Smooth muscle cell (in vitro differentiated cells): ENCODE data around the gene FAT3. TPM values are rescaled to one million over a fixed set of nuclear protein-coding genes. Genes with fewer than 3 reads are reported as not detected.

Source experiments
- DNase-seq: peaks from one replicate; lab custom pipeline; 2025; ENCODE audit not compliant: unreplicated experiment; lab: John Stamatoyannopoulos, UW
- H2AFZ ChIP-seq: fragments of 200-600 bp; sonication (generic); 2 replicates; pipeline ENCODE4 v1.6.0; 2016; ENCODE audit warnings: antibody characterized with exemption, low read depth, mild to moderate bottlenecking
- H3F3A ChIP-seq: fragments of 200-600 bp; sonication (generic); 2 replicates; pipeline ENCODE4 v1.6.0; 2017; ENCODE audit warnings: antibody characterized with exemption, low read depth
- H3K27ac ChIP-seq: fragments of 200-600 bp; sonication (generic); 2 replicates; pipeline ENCODE4 v1.5.1; 2016; ENCODE audit warnings: low read depth, mild to moderate bottlenecking
- H3K27me3 ChIP-seq: fragments of 200-600 bp; sonication (generic); 2 replicates; pipeline ENCODE4 v1.6.1; 2016; ENCODE audit warnings: low read depth, mild to moderate bottlenecking
- H3K36me3 ChIP-seq: fragments of 200-600 bp; sonication (generic); 2 replicates; pipeline ENCODE4 v1.5.1; 2016; ENCODE audit warnings: low read depth
- H3K4me1 ChIP-seq: fragments of 200-600 bp; sonication (generic); 2 replicates; pipeline ENCODE4 v1.5.1; 2016; ENCODE audit warnings: low read depth
- H3K4me2 ChIP-seq: fragments of 200-600 bp; sonication (generic); 2 replicates; pipeline ENCODE4 v1.6.0; 2016; ENCODE audit warnings: mild to moderate bottlenecking
- H3K4me3 ChIP-seq: fragments of 200-600 bp; sonication (generic); 2 replicates; pipeline ENCODE4 v1.5.1; 2016; ENCODE audit warnings: mild to moderate bottlenecking
- H3K79me2 ChIP-seq: fragments of 200-600 bp; sonication (generic); 2 replicates; pipeline ENCODE4 v1.6.0; 2016; ENCODE audit warnings: low read depth, mild to moderate bottlenecking
- H3K9ac ChIP-seq: fragments of 200-600 bp; sonication (generic); 2 replicates; pipeline ENCODE4 v1.6.0; 2016; ENCODE audit warnings: low read depth
- H3K9me3 ChIP-seq: fragments of 200-600 bp; sonication (generic); replicated peaks from 2 replicates; pipeline ENCODE4 v1.5.1; 2016; ENCODE audit warnings: low read depth
- H4K20me1 ChIP-seq: fragments of 200-600 bp; sonication (generic); 2 replicates; pipeline ENCODE4 v1.6.0; 2016; ENCODE audit warnings: low read depth
- WGBS: methylation state at CpG from one replicate; pipeline ENCODE4 v1.1.7; 2016; ENCODE audit warnings: low lambda C conversion rate; 5-methylcytosine and 5-hydroxymethylcytosine counted together
- polyA plus RNA-seq: library from polyadenylated mRNA; unstranded; fragments of >200 nt; fragmentation: Nextera tagmentation; extraction: Ambion mirVana; gene quantifications from 2 replicates; pipeline ENCODE4 v1.2.1, GENCODE V29; 2016
- total RNA-seq: library from RNA; depleted of rRNA; stranded (reverse); fragments of >200 nt; gene quantifications from 2 replicates; pipeline ENCODE4 v1.2.3, GENCODE V29; 2014
- TF ChIP-seq, protein P1 (sequence below): fragments of 200-600 bp; sonication (generic); IDR thresholded peaks from 2 replicates; pipeline ENCODE4 v1.5.1; 2017; ENCODE audit warnings: borderline replicate concordance, mild to moderate bottlenecking, antibody characterized with exemption; ENCODE audit not compliant: insufficient read depth, poor library complexity, severe bottlenecking

Gene FAT3
- total and polyA plus RNA-seq, 2 experiments from 2014 or later, result 0.03 to 2.5 TPM

DNA sequence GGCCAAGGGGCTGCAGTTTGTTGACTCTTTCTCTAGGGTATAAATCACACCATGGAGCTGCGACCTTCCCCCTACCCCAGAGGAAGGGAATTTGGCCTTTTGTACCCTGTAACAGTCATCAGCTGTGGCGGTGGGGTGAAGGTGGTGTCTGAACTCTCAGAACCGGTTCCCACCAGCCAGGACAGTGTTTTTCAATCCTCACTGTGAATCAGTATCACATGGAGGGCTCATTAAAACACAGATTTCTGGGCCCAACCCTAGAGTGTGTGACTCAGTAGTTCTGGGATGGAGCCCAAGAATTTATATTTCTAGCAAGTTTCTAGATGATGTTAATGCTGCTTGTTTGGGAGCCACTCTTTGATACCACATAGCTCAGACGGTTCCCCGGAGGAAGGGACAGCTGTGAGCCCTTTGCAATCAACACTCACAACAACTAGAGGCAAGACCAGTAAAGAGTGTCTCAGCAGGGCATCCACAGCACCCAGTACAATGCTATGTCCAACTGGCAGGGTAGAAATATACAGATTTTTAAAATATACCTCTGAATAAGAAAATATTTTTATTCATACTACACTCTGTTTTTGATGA, 43.9 kb upstream of the FAT3 start:
- no peak overlapping the region for H3K9ac ChIP-seq
- TF ChIP-seq, protein P1, sequence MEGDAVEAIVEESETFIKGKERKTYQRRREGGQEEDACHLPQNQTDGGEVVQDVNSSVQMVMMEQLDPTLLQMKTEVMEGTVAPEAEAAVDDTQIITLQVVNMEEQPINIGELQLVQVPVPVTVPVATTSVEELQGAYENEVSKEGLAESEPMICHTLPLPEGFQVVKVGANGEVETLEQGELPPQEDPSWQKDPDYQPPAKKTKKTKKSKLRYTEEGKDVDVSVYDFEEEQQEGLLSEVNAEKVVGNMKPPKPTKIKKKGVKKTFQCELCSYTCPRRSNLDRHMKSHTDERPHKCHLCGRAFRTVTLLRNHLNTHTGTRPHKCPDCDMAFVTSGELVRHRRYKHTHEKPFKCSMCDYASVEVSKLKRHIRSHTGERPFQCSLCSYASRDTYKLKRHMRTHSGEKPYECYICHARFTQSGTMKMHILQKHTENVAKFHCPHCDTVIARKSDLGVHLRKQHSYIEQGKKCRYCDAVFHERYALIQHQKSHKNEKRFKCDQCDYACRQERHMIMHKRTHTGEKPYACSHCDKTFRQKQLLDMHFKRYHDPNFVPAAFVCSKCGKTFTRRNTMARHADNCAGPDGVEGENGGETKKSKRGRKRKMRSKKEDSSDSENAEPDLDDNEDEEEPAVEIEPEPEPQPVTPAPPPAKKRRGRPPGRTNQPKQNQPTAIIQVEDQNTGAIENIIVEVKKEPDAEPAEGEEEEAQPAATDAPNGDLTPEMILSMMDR, result no peak
- H3K4me1 ChIP-seq, result no peaks in the 10 kb centered on the region
- H3K4me2 ChIP-seq, result no peak overlapping the region
- no peak for DNase-seq
- no peak overlapping the region for H3K27ac ChIP-seq
- no peaks in the 10 kb centered on the region for H3K79me2 ChIP-seq
- H4K20me1 ChIP-seq, result no peaks in the 10 kb centered on the region
- no peaks in the 10 kb centered on the region for H3K27me3 ChIP-seq
- H3K4me3 ChIP-seq, result no peak overlapping the region
- H3K9me3 ChIP-seq, result no peaks in the 10 kb centered on the region
- no peaks in the 10 kb centered on the region for H3F3A ChIP-seq
- WGBS, result 79% methylated on average over 5 of the region's 5 CpGs
- no peak overlapping the region for H2AFZ ChIP-seq
- no peaks in the 10 kb centered on the region for H3K36me3 ChIP-seq

- TF ChIP-seq, protein P1, result no peak
- H3K4me2 ChIP-seq, result no peak overlapping the region
These were observed 33.9 kb upstream of the FAT3 start for GRCh38 chr11:92190535-92191206.

DNA sequence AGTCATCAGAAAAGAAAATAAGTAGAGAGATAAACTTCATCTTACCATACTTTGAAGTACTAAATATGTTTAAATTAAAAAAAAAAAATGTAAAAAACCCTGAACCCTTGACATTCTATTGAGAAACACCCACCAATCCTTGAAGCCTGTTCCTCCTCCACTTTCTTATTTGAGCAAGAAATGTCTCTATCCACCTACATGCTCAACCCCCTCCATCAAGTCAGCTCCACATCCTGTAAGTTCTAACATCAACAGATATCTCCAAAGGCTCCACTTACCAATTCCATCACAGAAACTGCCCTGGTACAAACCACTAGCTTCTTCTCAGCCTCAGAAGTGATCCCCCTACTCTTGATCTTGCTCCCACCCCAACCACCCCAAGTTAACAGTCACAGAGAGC, 32.5 kb upstream of the FAT3 start:
- Histone ChIP-seq H3K36me3 (no peaks in the 10 kb centered on the region), H3K4me1 (no peaks in the 10 kb centered on the region), H3K4me2 (no peak overlapping the region), H2AFZ (no peak overlapping the region), H4K20me1 (no peaks in the 10 kb centered on the region), H3K4me3 (no peak overlapping the region), H3K27ac (no peak overlapping the region), H3F3A (no peaks in the 10 kb centered on the region), H3K79me2 (no peaks in the 10 kb centered on the region), H3K27me3 (no peaks in the 10 kb centered on the region), H3K9me3 (no peaks in the 10 kb centered on the region), H3K9ac (no peak overlapping the region)
- no peak for DNase-seq
- TF ChIP-seq, protein P1, result no peak

More at GRCh38 chr11:92190535-92191206, 33.9 kb upstream of the FAT3 start:
- Histone ChIP-seq H3K4me1 (no peaks in the 10 kb centered on the region), H3F3A (no peaks in the 10 kb centered on the region), H3K4me3 (no peak overlapping the region), H3K27me3 (no peaks in the 10 kb centered on the region), H3K27ac (no peak overlapping the region), H3K9ac (no peak overlapping the region), H2AFZ (no peak overlapping the region), H3K36me3 (no peaks in the 10 kb centered on the region), H4K20me1 (no peaks in the 10 kb centered on the region), H3K79me2 (no peaks in the 10 kb centered on the region), H3K9me3 (no peaks in the 10 kb centered on the region)
- 56% methylated on average over 2 of the region's 2 CpGs for WGBS
- no peak for DNase-seq

DNA sequence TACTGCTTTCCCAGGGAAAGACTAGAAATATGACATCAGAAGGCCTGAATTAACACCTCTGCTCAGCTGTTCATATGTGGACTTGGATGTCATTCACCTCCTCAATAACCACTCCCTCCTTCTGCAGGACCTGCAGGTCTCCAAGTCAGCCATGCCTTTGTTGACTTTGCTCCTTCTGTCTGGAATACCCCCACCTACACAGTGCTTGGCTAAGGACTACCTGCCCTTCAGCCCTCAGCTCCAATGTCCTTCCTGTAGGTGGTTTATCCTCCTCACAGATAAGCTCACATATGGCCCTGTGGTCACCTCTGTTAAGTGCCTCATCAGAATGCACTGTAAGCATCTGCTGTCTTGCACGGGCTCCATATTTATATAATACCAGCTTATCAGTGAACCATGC, 26.4 kb upstream of the FAT3 start:
- no peak overlapping the region for H3K4me3 ChIP-seq
- H3K36me3 ChIP-seq, result no peaks in the 10 kb centered on the region
- no peaks in the 10 kb centered on the region for H3K27me3 ChIP-seq
- H2AFZ ChIP-seq, result no peak overlapping the region
- no peaks in the 10 kb centered on the region for H3F3A ChIP-seq
- TF ChIP-seq, protein P1, result no peak
- no peaks in the 10 kb centered on the region for H4K20me1 ChIP-seq
- H3K4me2 ChIP-seq, result no peak overlapping the region
- 86% methylated on average over 1 of the region's 1 CpG for WGBS
- H3K79me2 ChIP-seq, result no peaks in the 10 kb centered on the region
- H3K4me1 ChIP-seq, result no peaks in the 10 kb centered on the region
- no peak overlapping the region for H3K9ac ChIP-seq
- no peaks in the 10 kb centered on the region for H3K9me3 ChIP-seq
- no peak overlapping the region for H3K27ac ChIP-seq
- DNase-seq, result no peak
